Activated CD8-positive, alpha-beta T cell treated with anti-CD3 and anti-CD28 coated beads, Interleukin-2, amount 10 ng/mL, durations not matched to agents 7 days and 5 days (primary cell): ENCODE measurements around the gene BCAR1. TPM values are rescaled to one million over a fixed set of nuclear protein-coding genes. Genes with fewer than 3 reads are reported as not detected.

ENCODE experiments used
- ATAC-seq: fragments of 150-1000 bp; cut with Tn5 transposase; one replicate; pipeline ENCODE4 v1.10.0; 2021; ENCODE audit warnings: moderate library complexity
- CTCF ChIA-PET: fragments of 350-600 bp; sonication (Branson Sonifier 250); formaldehyde crosslinking; loops from one replicate; lab custom pipeline; 2021; ENCODE audit warnings: antibody characterized with exemption; lab: Charles Lee
- POLR2A ChIA-PET: fragments of 350-600 bp; sonication (Branson Sonifier 250); formaldehyde crosslinking; loops from one replicate; lab custom pipeline; 2021; ENCODE audit warnings: antibody characterized with exemption; lab: Charles Lee
- DNase-seq: peaks from one replicate; pipeline ENCODE4 v3.0.0-alpha.2; 2020
- H3K27ac Mint-ChIP-seq: one replicate; pipeline ENCODE4 v1.8.0; 2021; ENCODE audit warnings: mild to moderate bottlenecking, mixed read lengths
- H3K27me3 Mint-ChIP-seq: one replicate; pipeline ENCODE4 v1.8.0; 2021; ENCODE audit warnings: low read depth, mixed read lengths
- H3K36me3 Mint-ChIP-seq: one replicate; pipeline ENCODE4 v1.8.0; 2021; ENCODE audit warnings: low read depth, mixed read lengths
- H3K4me1 Mint-ChIP-seq: one replicate; pipeline ENCODE4 v1.8.0; 2021; ENCODE audit warnings: low read depth, mixed read lengths
- H3K4me3 Mint-ChIP-seq: one replicate; pipeline ENCODE4 v1.8.0; 2021; ENCODE audit warnings: mild to moderate bottlenecking, mixed read lengths
- H3K9me3 Mint-ChIP-seq: one replicate; pipeline ENCODE4 v1.8.0; 2022; ENCODE audit warnings: mixed read lengths; ENCODE audit not compliant: insufficient read depth
- total RNA-seq, 2 experiments: library from RNA; stranded (reverse); gene quantifications; one replicate each; pipeline ENCODE4 v1.2.3, GENCODE V29; 2021

The BCAR1 gene
- total RNA-seq, 2 experiments from 2014 or later, result 0.08 TPM; not detected in 1

DNA sequence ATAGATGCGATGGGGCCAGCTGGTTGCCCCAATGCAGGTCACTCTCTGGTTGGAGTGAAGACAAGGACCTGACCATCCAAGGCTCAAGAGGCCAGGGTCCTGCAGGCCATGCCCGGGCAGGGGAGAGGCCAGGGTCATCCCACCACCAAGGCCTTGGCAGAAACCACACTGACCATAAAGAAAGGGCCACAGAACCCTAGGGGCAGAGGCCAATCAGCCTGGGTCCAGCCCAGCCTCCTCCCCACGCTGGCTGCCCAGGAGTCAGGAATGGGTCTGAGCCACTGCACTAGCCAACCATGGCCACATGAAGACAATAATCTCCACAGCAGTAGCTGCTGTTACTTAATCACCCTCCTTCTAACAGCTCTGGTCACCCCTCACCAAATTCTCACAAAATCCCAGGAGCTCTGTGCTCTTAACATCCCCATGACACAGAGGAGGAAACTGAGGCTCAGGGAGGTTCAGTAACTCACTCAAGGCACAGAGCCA lies 10.2 kb upstream of the BCAR1 start:
- CTCF ChIA-PET, result no interaction called here
- DNase-seq (no peak), ATAC-seq (no peak)
- H3K4me1 Mint-ChIP-seq, result peaks cover 3% of the 10 kb centered on the region
- H3K36me3 Mint-ChIP-seq, result no peaks in the 10 kb centered on the region
- POLR2A ChIA-PET, result no interaction called here
- H3K27me3 Mint-ChIP-seq, result peaks cover 55% of the 10 kb centered on the region
- no peaks in the 10 kb centered on the region for H3K9me3 Mint-ChIP-seq
- H3K27ac Mint-ChIP-seq, result no peak overlapping the region
- no peak overlapping the region for H3K4me3 Mint-ChIP-seq

DNA sequence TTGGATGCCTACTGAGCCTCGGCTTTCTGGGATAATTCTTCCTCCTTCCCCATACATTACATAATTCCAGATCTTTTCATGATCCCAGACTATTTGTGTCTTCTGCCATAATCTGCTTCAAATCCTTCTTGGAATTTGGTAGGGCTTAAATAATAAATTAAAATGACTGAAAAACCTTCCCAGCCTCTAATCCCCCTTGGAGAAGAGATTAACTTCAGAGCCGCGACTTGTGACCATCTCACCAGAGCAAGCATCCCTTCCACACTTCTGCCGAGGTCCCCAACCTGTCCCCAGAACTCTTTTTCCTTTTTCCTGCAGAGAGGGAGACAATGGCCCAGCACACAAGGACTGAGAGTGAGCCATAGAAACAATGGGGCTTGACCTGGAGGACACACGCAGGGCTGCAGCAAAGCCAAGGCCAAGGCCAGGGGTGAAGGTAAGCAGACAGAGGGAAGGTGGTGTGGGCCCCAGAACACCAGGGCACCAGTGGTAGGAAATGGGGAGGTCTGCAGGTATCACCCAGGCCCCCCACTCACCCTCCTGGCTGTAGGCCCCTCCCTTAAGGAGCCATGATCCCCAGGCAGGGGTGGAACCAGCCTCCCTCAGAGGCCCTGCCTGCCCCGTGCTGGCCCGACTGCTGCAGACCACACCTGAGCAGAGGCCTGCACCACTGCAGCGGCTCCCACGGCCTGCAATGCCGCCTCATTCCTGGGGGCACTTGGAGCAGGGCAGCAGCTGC lies 9.6 kb upstream of the BCAR1 start:
- H3K27ac Mint-ChIP-seq, result no peak overlapping the region
- ATAC-seq, result no peak

GRCh38 chr16:75258807-75259141 lies 7.3 kb upstream of the BCAR1 start:
- Mint-ChIP-seq H3K36me3 (no peaks in the 10 kb centered on the region), H3K4me3 (no peak overlapping the region), H3K9me3 (no peaks in the 10 kb centered on the region), H3K4me1 (no peaks in the 10 kb centered on the region), H3K27ac (no peak overlapping the region), H3K27me3 (peaks cover 49% of the 10 kb centered on the region)
- ATAC-seq (no peak), DNase-seq (no peak)
- ChIA-PET CTCF (no interaction called here), POLR2A (no interaction called here)

More for the DNA sequence above, 9.6 kb upstream of the BCAR1 start:
- ChIA-PET CTCF (no interaction called here), POLR2A (no interaction called here)
- no peaks in the 10 kb centered on the region for H3K36me3 Mint-ChIP-seq
- H3K9me3 Mint-ChIP-seq, result no peaks in the 10 kb centered on the region
- H3K4me1 Mint-ChIP-seq, result no peaks in the 10 kb centered on the region
- DNase-seq, result no peak
- peaks cover 49% of the 10 kb centered on the region for H3K27me3 Mint-ChIP-seq
- no peak overlapping the region for H3K4me3 Mint-ChIP-seq

GRCh38 chr16:75257886-75258806 lies 6.7 kb upstream of the BCAR1 start:
- DNase-seq, result no peak
- ChIA-PET CTCF (no interaction called here), POLR2A (no interaction called here)
- Mint-ChIP-seq H3K4me1 (no peaks in the 10 kb centered on the region), H3K36me3 (no peaks in the 10 kb centered on the region), H3K27me3 (peaks cover 49% of the 10 kb centered on the region), H3K27ac (no peak overlapping the region), H3K4me3 (no peak overlapping the region), H3K9me3 (no peaks in the 10 kb centered on the region)
- ATAC-seq, result no peak

GRCh38 chr16:75256696-75257343 lies 5.4 kb upstream of the BCAR1 start:
- peaks cover 50% of the 10 kb centered on the region for H3K27me3 Mint-ChIP-seq
- H3K27ac Mint-ChIP-seq, result no peak overlapping the region
- no peaks in the 10 kb centered on the region for H3K36me3 Mint-ChIP-seq
- no peak for ATAC-seq
- ChIA-PET CTCF (interaction anchor here (1.9 kb wide), 1 partner anchor 23 kb away, joined by 4 read pairs; no protein-coding TSS in a partner anchor), POLR2A (no interaction called here)
- no peaks in the 10 kb centered on the region for H3K9me3 Mint-ChIP-seq
- H3K4me1 Mint-ChIP-seq, result peaks cover 4% of the 10 kb centered on the region
- H3K4me3 Mint-ChIP-seq, result no peak overlapping the region
- DNase-seq, result no peak

DNA sequence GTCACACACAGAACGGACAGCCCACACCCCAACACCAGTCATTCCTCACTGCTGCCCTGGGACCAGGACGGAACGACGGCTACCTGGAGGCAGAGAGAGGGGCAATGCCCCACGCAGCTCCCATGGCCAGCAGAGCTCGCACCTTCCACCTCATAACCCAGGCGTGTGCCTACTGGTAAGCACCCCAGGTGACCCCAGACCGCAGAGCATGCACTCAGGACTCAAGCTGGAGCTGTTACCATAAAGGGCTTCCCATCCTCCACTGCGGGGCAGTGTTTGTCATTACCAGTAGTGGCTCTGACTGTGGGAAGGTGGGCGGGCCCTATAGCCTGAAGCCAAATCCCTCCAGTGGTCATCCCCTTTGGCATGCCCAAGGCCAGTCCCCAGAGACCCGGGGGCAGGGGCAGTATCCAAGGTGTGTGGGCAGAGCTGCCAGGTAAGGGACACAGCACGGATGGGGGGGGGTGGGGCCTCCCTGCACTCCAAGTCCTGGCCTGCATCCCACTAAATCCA lies 4.7 kb upstream of the BCAR1 start:
- Mint-ChIP-seq H3K4me1 (peaks cover 5% of the 10 kb centered on the region), H3K9me3 (no peaks in the 10 kb centered on the region), H3K36me3 (no peaks in the 10 kb centered on the region), H3K4me3 (no peak overlapping the region), H3K27ac (no peak overlapping the region), H3K27me3 (peaks cover 50% of the 10 kb centered on the region)
- ChIA-PET POLR2A (no interaction called here), CTCF (interaction anchor here (1.9 kb wide), 1 partner anchor 23 kb away, joined by 4 read pairs; no protein-coding TSS in a partner anchor)
- ATAC-seq (no peak), DNase-seq (no peak)

DNA sequence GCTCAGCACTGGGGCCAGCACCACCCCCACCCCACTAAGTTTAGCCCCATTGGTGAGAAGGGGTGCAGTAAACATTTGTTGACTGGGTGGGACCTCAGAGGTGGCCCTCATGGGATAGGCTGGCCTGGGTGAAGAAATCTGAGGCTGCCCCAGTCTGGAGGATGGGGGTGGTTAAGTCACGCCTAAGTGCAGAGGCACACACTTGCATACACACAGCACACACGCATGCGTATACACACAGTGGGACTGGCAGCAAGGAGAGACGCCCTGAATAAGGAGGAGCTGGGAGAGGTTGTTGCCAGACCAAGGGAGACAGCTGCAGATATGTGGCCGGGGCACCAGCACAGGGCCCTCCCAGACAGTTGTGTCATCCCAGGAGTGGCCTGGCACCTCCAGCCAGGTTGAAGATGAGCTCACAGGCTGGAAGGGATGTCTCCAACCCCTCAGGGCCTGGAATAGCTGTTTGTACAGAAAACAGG lies 3.0 kb upstream of the BCAR1 start:
- POLR2A ChIA-PET, result no interaction called here
- H3K4me1 Mint-ChIP-seq, result peaks cover 9% of the 10 kb centered on the region
- H3K27me3 Mint-ChIP-seq, result peaks cover 53% of the 10 kb centered on the region

DNA sequence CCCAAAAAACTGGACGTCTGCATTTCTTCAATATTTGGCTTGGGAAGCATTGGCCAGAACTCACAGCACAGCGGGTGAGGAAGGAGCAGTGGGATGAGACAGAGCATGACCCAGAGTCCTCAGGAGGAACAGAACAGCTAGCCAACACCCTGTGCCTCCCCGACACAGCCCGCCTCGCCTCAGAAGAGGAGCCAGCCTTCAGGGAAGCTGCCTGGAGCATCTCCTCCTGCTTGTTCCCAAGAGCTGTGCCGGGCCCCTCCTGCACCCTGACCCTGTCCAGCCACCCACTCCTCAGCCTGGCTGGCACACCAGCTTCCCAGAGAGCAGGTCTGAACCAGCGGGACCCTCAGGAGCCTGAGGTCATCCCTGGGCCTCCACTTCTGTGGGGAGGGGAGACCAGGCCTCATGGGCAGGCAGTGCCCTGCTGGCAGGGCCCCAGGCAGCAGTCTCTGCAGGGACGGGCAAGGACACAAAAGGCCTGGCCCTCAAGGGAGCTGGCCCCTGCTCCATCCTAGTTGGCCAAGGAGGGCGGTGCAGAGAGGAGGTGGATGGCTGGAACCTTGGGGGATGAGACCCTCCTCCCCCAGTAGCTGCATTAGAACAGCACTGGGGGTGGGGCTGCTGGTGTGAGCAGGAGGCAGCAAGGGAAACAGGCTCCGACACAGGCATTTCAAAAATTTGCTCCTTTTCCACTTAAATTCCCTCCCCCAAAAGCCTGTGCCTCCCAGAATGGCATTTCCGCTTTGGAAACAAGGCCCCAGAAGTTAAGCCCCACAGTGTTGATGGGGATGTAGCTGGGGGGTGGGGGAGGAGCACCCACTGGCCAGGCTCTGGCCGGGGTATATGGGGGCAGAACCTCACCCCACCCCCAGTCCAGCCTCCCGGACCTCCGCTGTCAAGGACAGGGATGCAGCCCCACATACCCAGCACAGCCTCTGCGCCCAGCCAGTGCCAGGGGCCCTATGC lies 1.8 kb upstream of the BCAR1 start:
- no peak overlapping the region for H3K27ac Mint-ChIP-seq
- peaks cover 54% of the 10 kb centered on the region for H3K27me3 Mint-ChIP-seq
- no peaks in the 10 kb centered on the region for H3K9me3 Mint-ChIP-seq
- H3K4me3 Mint-ChIP-seq, result no peak overlapping the region
- ChIA-PET POLR2A (no interaction called here), CTCF (no interaction called here)
- no peak for DNase-seq
- no peak for ATAC-seq
- H3K36me3 Mint-ChIP-seq, result no peaks in the 10 kb centered on the region
- H3K4me1 Mint-ChIP-seq, result peaks cover 9% of the 10 kb centered on the region

More for the DNA sequence above, 3.0 kb upstream of the BCAR1 start:
- no peak for ATAC-seq
- CTCF ChIA-PET, result interaction anchor here (1.0 kb wide), 1 partner anchor 21 kb away, joined by 3 read pairs; no protein-coding TSS in a partner anchor
- H3K27ac Mint-ChIP-seq, result no peak overlapping the region
- H3K9me3 Mint-ChIP-seq, result no peaks in the 10 kb centered on the region
- H3K4me3 Mint-ChIP-seq, result no peak overlapping the region
- no peak for DNase-seq
- H3K36me3 Mint-ChIP-seq, result no peaks in the 10 kb centered on the region

DNA sequence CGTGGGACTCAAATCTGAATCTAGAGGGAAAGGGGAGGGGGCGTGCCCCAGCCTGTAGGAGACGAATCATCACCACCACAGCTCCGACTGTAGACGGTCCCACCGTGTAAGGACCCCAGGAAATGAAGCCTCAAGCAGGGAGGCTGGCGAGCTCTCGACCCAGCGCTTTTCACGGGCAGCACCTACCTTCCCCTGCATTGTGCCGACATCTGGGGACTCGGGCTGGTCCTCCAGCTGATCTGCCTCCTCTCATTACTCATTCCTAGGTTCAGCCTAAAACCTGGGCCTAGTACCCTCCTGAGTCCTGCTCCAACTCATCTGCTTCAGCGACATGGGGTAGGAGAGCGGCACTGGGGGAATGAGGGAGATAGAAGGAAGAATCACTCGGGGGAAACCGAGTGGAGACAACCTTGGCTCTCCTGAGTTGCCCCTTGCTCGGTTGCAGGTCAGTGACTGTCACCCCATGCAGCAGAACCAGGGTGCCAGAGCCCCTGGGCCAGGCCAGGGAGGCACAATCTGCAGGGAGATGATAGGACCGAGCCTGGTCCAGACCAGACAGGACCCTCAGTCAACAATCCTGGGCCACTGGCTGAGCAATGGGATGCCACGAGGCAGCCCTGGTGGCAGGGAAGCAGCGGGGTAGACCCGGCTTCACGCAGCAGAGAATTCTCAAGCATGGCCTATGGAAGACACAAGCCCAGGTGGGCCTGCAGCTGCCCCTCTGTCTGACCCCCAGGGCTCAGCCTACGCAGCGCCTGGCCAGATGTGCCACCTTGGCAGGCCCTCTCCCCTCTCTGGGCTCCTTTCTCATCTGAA lies 833 bp upstream of the BCAR1 start:
- H3K4me3 Mint-ChIP-seq, result no peak overlapping the region
- ChIA-PET POLR2A (no interaction called here), CTCF (no interaction called here)
- no peak overlapping the region for H3K27ac Mint-ChIP-seq
- DNase-seq, result no peak
- no peaks in the 10 kb centered on the region for H3K36me3 Mint-ChIP-seq
- H3K4me1 Mint-ChIP-seq, result peaks cover 12% of the 10 kb centered on the region
- peaks cover 55% of the 10 kb centered on the region for H3K27me3 Mint-ChIP-seq
- no peak for ATAC-seq
- no peaks in the 10 kb centered on the region for H3K9me3 Mint-ChIP-seq

DNA sequence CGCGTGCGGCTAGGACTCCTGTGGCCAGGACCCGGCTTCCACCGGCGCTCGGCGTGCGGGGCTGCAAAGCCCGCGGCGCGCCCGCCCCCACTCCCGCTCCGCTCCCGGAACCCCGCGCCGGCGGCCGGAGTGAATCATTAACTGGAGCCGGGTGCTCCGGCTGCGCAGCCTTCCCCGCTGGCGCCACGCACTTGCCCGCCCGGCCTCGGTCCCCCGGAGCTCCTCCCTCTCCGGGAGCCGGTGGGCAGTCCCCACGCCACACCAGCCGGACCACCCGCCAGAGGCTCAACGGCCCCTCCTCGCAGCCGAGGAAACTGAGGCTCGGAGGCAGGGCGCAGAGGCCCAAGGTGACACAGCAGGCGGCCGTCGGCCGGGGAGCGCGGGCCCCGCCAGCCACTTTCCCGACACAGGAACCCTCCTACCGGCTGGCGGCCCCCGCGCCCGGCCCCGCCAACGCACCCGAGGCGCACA lies 580 bp downstream of the BCAR1 start:
- no peaks in the 10 kb centered on the region for H3K9me3 Mint-ChIP-seq
- DNase-seq, result no peak
- CTCF ChIA-PET, result interaction anchor here (1.1 kb wide), 1 partner anchor 17 kb away, joined by 5 read pairs; no protein-coding TSS in a partner anchor
- H3K4me1 Mint-ChIP-seq, result peaks cover 12% of the 10 kb centered on the region
- no peak overlapping the region for H3K4me3 Mint-ChIP-seq
- ATAC-seq, result no peak
- POLR2A ChIA-PET, result no interaction called here
- no peaks in the 10 kb centered on the region for H3K36me3 Mint-ChIP-seq
- peaks cover 58% of the 10 kb centered on the region for H3K27me3 Mint-ChIP-seq
- H3K27ac Mint-ChIP-seq, result no peak overlapping the region
